Stimulated activated CD8-positive, alpha-beta memory T cell treated with anti-CD3 and anti-CD28 coated beads, Interleukin-7, amount 100 ng/mL, for 48 hours (primary cell): ENCODE results near the gene CSGALNACT2.

ENCODE experiments used
- DNase-seq, 2 donors: peaks; one replicate each; pipeline ENCODE4 v3.0.0-alpha.2; 2020; ENCODE audit warnings: low read depth in 1 of 2; ENCODE audit errors: extremely low read depth in 1 of 2

The CSGALNACT2 gene

DNA sequence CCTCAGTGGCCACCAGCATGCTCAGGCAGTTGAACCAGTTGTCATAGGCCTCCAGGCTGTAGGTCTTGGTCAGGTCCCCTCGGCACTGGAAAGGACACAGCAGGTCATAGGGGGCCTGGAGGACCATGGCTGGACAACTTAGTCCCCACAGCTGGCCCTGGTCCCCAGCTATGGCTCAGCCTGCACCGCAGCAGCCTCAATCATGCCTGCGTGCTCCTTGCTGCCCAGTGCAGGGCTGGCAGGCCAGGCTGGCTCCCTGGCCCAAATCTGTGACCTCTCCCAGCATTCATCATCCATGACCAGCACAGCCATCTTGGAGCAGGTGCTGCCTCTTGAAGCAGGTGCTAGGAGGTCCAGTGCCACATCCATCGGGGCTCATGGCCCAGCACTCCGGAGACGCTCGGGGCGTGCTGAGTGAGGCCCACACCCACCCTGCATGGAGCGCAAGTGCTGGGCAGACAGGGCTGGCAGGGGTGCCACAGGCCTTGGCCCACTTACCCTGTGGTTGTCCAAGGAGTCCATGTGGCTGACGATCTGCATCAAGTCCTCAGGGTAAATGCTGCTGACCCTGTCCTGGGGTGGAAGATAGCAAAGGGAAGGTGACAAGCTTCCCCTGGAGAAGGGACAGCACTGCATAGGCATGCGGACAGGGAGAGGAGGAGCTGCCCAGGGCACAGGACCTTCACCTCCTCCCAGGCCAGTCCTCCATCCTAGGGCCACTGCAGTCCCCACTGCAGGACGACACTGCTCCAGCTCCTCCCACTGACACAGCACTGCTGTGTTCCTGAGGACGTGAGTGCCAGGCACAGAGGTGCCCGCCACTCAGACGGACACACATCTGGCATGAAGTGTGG lies 61.7 kb downstream of the CSGALNACT2 start:
- DNase-seq, result no peak

DNA sequence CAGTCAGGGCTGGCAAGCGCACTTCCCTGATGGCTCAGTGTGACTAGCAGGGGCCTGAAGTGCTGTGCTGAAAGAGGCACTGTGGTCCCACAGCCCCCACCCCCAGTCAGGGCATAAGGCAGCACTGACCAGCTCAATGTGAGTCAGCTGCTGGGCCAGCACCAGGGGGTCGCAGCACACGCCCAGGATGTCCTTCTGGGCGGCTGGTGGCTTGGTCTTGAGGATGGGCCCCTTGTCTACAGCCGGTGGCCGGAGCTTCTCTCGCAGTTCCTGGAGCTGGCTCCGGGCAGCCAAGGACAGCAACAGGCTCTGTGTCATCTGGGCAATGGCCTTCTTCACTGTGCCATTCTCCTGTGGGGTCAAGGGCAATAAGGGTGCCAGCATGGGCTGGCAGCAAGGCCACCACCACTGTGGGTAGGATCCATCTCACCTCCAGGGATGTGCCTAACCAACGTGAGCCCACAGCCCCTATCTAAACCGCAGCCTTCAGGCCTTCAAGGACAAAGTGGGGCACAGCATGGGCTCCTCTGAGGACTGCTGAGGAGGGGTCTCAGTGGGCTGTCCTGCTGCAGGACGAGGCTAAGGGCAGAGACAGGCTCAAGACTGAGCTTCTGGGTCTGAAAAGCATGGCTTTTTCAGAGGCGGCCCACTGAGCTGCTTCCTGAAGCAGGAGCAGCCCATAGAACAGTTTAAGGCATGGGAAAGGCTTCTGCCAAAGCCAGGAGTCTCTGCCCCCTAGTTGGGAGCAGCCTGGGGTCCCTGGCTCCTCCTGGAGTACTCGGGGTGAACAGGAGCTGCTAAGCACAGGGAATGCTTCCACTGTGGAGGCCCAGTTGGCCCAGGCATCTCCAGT lies 62.5 kb downstream of the CSGALNACT2 start:
- no peak for DNase-seq

DNA sequence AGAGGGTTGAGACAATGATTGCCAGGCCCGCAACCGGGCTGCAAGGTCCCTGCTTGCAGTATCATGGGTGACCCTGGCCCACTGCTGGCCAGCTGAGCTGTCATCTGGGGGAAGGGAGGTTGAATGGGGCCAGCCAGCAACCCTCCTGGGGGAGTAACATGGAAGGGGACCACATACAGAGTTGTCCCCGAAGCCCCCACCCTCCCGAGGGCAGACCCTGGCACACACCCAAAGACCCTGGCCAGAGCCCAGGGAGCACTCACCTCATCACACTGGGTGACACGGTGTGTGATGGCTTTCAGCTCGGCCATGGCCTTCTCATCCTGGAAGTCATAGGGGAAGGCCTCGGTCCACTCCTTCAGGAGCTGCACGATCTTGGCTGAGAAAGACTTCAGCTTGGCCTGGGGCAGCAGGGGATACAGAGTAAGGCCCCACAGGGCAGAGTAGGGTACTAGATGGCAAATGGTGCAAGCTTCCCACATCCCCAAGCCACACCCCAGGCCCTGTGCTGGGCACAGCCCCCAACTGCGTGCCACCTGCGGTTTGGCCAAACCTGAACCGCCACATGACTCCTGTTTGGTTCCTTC lies 63.4 kb downstream of the CSGALNACT2 start:
- DNase-seq, result no peak

DNA sequence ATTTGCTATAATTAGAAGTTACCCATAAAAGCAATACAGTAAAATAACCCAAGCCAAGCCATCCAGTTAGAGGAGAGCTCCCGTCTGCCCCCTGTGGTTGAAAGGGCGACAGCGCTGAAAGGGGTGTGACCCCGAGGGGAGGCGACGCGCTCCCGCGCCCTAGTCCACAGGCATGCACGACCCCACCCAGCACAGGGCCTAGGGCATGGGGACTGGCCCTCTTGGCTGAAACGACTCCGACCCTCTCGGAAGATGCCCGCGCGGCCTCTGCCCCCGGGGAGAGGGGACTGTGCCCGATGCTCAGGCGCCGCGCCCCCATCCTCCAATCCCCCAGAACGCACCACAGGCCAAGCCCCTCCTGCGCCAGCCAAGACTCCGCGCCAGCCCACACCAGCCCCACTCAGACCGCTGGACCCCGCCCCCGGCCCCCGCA lies 64.0 kb downstream of the CSGALNACT2 start:
- DNase-seq, result peak in 1 of 2 donors; percentile 50

DNA sequence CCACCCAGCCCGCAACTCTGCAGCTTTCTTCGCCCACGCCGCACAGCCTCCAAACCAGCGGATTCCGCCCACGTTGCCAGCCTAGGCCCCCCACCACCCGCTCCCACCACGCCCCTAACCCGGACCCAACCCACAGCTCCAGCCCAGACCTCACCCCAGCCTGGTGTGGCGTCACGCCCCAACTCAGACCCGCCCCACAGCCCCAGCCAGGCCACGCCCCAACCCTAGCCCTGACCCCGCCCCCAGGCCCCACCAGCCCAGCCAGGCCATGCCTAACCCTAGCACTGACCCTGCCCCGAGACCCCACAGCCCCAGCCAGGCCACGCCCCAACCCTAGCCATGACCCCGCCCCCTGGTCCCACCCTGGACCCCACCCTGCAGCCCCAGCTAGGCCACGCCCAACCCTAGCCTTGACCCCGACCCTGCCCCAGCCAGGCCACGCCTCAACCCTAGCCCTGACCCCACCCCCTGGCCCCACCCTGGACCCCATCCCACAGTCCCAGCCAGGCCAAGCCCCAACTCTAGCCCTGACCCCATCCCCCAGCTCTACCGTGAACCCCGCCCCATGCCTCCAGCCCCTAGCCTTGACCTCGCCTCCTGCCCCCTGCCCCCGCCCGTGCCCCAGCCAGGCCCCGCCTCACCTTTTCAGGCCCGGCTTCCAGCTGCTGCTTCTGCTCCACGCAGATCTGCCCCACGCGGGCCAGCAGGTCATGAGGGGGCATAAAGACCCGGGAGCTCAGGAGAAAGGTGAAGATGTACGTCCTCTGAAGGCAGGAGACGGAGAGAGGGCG lies 64.6 kb downstream of the CSGALNACT2 start:
- DNase-seq, result peak in 1 of 2 donors; percentile 51

DNA sequence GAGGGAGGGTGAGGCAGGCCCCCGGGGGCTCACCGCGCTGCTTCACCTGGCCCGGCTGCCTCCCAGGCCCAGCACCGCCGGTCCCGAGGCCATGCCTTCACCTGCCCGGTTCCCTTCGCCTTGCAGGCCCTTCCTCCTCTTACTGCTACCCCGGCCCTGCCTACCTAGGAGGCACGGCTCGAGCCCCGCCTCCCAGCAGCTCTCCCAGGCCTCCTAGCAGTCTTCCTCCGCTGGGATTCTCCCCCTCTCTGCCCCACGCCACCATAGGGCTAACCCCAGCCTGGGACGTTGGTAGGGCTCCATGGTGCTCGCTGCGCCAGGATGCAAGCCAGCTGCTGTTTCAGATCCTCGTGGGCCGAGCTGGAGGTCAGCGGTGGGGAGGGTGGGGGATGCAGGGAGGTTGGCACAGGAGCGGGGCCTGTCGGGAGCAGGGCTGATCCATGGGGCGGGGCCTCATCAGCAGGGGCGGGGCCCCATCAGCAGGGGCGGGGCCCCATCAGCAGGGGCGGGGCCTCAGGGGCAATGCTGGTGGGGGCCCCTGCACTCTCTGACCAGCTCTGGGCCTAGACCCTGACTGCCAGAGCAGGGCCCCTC lies 65.3 kb downstream of the CSGALNACT2 start:
- DNase-seq, result no peak

DNA sequence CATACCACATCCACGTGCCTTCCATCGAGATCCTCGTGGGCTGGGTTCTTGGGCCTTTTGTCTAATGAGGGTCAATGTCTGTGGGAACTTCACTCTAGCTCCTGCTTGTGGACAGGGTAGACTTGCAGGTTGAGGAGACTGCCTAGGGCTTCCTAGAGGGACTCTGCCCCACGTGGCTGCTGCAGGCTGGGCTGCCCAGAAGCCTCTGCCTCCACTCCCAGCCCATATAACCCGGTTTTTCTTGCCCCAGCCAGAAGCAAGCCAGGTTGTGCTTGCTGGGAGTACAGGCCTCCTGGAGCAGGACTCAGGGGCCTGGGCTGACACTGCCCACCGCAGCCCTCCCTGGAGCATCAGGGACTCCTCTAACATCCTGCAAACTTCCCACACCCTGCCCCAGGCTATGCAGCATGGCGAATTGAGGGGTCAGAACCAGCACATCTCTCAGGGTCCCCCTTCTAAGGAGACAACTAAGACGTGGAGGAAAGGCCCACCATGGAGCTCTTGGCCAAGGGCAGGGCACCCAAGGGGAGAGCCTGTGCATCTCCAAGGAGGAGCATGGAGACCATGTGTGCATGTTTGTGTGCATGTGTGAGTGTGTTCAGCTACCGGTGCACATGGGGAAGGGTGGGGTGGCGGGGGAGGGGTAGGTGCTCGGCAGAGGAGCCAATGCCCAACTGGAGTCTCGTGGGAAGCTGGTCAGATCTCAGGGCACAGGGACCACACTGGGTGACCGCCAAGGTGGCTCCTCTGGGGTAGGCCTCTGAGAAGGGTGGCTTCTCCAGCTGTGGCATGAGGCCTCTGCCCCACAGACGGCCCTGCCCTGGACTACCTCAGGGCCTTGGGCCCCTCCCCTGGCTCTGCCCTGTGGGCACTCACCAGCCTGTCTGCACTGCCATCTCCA lies 66.0 kb downstream of the CSGALNACT2 start:
- DNase-seq, result no peak

DNA sequence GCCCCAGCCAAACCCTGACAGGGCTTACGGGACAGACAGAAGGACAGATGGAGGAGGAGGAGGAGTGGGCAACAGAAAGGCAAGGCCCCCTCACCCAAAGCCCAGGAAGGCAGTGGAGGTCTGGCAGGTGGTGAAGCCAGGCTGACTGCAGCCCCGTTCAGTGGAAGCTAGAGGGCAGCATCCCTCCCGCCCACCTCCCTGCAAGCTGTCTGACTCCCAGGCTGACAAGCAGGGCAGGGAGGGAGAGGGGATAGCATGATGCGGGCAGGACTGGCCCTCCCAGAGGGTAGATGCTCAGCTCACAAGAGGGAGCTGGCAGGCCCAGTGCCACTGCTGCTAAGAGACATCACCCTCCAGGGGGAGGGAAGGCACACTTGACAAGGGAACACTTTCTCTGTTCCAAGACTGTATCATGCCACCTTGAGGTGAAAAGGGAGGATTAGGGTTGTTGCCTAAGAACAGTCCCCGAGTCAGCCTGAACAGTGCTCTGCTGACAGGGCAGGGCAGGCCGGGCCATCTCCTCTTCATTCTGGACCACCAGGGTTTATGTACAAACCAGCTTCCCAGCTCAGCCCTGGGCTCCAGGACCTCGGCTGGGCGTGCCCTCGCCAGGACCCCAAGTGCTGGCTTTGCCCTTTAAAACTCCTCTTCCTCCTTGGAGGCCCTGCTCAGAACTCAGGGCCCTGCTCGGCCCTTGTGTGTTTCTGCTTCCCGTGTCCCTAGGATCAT lies 66.9 kb downstream of the CSGALNACT2 start:
- DNase-seq, result peak; percentile 40 to 54

DNA sequence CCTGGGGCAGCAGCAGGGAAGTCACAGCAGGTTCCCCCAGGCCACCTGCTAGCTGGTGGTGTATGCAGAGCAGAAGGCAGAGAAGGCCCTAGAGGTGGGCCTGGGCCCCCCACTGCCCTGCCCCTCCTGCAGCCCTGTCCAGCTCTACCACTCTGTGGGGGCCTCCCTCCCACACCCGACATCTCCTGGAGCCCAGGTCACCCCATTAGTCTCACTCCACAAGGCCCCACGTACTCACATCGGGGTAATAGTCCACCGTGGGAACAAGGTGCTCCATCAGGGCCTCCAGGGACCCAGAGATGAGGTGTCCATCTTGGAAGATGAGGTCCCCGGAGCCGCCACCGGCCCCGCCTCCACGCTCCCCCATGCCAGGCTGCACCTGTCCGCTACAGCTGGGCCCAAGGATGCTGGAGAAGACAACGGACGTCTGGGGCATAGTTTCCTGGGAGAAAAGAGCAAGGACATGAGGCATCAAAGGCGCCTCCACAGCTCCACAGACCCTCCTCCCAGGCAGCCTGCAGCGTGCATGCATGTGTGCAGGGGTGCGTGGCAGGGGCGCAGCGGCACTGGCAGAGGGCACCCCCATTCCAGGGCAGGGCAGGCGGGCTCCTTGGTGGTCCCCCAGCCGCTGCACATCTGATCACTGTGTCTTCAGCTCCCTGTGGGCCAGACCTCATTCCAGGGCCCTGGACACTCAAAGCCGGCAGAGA lies 67.6 kb downstream of the CSGALNACT2 start:
- no peak for DNase-seq

DNA sequence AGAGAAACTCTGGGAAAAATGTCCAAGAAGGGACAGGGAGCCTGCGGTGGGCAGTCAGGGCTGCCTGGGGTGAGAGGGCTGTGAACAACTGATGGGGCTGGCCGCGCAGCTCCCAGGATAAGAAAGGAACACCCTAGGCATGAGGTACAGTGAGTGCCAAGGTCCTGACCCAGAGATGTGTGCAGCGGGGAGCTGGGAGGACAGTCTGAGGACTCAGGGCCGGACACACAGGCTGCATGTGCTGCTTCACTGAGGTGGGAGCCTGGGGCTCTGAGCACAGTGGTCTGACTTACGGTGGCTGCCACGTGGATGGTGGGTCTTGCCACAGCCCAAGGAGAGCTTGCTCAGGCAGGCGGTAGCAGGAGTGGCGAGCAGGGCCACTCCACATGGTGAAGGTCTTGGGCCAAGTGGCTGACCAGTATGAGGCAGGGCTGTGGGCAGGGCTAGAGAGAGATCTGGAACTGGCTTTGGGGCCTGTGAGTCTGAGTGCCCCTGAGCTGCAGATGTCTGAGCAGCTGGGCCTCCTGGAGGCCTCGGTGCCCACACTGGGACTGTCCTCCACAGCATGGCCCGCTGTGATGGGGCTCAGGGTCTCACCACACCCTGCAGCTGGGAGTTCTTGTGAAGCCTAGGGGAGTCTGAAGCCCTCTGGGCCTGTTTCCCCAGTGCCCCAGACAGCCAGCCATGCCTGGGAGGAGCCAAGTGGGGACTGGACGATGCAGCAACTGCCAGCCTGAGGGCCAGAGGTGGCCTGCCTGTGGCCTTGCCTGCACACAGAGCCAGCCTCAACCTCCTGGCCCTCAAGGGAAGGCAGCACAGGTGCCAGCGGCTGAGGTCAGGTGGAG lies 68.4 kb downstream of the CSGALNACT2 start:
- DNase-seq, result no peak

DNA sequence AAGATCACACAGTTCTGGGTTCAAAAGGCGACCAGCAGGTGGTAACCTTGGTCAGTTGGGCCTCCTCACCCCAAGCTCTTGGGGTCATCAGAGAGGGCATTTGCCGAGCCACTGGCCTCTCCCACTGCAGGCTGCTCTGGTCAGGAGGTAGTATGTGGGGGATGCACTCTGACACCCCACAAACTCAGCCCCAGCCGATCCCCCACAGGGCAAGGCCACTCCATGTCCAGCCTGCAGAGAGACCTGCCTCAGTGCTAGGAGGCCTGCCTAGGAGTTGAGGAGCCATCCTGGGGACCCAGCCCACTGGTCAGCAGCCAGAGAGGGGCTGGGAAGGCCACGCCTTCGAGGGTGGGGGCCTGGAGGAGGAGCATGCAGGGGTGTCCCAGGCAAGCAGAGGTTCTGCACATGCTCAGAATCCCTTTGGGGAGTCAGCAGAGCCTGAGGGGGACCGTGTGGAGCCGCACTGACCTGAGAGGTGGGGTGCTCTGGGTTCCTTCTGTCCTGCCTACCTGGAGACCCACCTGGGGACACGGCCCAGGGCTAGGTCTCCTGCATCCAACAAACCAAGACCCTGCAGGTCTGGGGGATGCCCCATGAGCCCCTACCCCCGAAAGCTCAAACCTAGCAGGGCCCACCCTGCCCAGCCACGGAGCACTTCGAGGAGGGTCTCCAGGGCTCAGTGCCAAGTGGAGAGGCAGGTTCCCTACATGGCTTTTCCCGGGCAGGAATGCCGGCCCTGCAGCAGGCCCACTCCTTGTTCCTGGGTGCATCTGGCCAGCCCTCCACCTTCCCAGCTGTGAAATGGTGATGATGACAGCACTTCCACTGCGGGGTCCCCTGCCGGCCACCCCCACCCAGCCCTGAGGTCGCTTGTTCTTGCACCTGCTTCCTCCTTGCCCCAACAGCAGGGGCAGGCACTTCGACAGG lies 70.2 kb downstream of the CSGALNACT2 start:
- no peak for DNase-seq

DNA sequence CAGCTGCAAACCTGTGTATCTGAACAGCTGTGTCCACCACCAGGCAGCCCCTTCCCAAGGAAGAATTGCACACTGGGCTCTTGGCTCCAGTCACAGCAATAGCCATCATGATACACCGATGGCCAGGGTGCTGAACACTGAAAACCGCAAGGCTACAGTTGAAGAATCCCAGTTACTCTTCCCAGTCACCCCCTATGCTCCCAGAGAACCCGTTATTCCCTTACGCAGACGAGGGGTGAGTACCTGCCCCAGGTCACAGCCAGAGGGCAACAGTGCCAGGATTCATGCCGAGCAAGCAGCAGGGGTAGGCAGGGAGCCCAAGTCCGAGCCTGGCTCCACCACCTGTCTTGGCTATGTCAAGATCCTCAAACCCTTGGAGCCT lies 70.8 kb downstream of the CSGALNACT2 start:
- DNase-seq, result no peak

DNA sequence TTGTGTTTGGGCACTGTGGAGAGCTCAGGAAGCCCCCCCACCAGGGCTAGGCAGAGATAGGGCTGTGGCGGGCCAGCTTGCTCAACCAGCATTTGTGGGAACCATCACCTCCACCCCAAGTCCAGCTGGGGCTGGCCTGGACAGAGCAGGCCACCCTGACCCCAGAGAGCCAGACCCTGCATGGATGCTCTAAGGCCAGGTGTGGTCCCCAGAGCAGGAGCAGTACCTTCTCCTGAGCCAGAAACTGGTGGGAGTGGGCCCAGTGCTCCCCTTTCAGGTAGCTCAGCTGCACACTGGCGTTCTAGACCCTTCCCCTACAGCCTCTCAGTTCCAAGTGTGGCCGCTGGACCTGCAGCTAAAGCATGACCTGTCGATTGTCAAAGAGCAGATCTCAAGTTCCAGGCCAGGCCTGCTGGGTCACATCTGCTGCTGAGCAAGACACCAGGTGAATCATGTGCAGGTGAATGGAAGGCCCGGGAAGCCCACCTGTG lies 71.5 kb downstream of the CSGALNACT2 start:
- no peak for DNase-seq

DNA sequence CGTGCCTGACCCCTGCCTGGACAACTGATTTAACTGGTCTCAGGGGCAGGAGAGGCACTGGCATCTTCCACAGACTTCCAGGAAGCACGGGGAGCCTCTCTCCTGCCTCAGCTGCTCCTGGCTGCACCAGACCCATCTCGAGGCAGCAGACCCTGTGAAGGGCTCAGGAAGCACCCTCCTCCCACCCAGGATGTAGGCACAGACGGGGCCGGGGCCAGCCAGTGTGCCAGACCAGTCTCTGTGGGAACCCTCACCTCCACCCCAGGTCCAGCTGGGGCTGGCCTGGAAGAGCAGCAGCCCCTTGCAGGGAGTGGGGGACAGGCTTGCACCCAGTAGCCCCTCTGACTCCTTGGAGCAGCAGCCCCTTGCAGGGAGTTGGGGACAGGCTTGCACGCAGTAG lies 72.3 kb downstream of the CSGALNACT2 start:
- no peak for DNase-seq

DNA sequence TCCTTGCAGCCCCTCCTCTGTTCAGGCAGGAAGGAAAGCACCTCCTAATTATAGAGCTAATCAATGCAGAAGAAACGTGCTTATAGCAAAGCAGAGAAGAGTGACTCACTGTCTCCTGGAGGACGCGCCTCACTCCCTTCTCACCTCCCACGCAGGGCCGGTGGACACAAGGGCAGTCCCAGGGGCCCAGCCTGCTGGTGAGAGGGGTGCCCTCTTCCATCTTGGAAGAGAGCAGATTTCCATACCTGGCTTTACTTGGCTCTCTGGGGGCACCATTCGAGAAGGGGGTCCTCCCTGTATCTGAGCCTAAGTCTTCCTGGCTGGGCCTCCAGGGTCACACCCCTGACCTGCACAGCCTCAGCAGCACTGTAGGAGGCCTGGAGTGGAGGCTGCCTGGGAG lies 72.8 kb downstream of the CSGALNACT2 start:
- DNase-seq, result no peak
